ENCODE data around the gene CHD8. TPM values are rescaled to one million over a fixed set of nuclear protein-coding genes. Genes with fewer than 3 reads are reported as not detected.

Gene CHD8
- total and polyA plus RNA-seq, 2 experiments from 2014 or later: 22.1 to 50.9 TPM

GRCh38 chr14:21367582-21368144 is 88.3 kb downstream of the CHD8 start:
- Histone ChIP-seq H4K20me1 (ENCODE audit: insufficient read depth, poor library complexity, severe bottlenecking) (no peaks in the 10 kb centered on the region), H3K9me3 (ENCODE audit: low read depth) (no peaks in the 10 kb centered on the region), H3K27me3 (no peaks in the 10 kb centered on the region), H3K4me3 (no peak overlapping the region), H3K4me2 (no peak overlapping the region), H3K4me1 (ENCODE audit: insufficient read depth) (no peaks in the 10 kb centered on the region), H3K9me2 (replicated peaks; ENCODE audit: insufficient read depth) (no peaks in the 10 kb centered on the region), H2AFZ (no peak overlapping the region), H3K27ac (no peak overlapping the region), H3K79me2 (peaks cover 4% of the 10 kb centered on the region), H3K36me3 (replicated peaks; ENCODE audit: insufficient read depth, low read depth) (peaks cover 10% of the 10 kb centered on the region)
- TF ChIP-seq CTCF (IDR thresholded peaks at IDR 0.05; ENCODE audit: poor library complexity) (no peak), EZH2 (IDR thresholded peaks at IDR 0.05; ENCODE audit: borderline replicate concordance) (no peak), EZH2phosphoT487 (IDR thresholded peaks at IDR 0.05; ENCODE audit: low read depth, severe bottlenecking, unreplicated experiment) (no peak)
- 98% methylated on average over 6 of the region's 6 CpGs for WGBS (ENCODE audit: low lambda C conversion rate, missing lambda C conversion rate)
- DNase-seq (ENCODE audit: low spot score): no peak

- no peak for DNase-seq (ENCODE audit: low spot score)
- H3K4me3 ChIP-seq: no peak overlapping the region
- H3K27me3 ChIP-seq: no peaks in the 10 kb centered on the region
- H3K36me3 ChIP-seq (replicated peaks; ENCODE audit: insufficient read depth, low read depth): peaks cover 19% of the 10 kb centered on the region
- no peak for TF ChIP-seq EZH2 (IDR thresholded peaks at IDR 0.05; ENCODE audit: borderline replicate concordance)
- no peak for TF ChIP-seq EZH2phosphoT487 (IDR thresholded peaks at IDR 0.05; ENCODE audit: low read depth, severe bottlenecking, unreplicated experiment)
- TF ChIP-seq CTCF (IDR thresholded peaks at IDR 0.05; ENCODE audit: poor library complexity): no peak
- H3K4me1 ChIP-seq (ENCODE audit: insufficient read depth): no peaks in the 10 kb centered on the region
- H3K27ac ChIP-seq: no peak overlapping the region
- H4K20me1 ChIP-seq (ENCODE audit: insufficient read depth, poor library complexity, severe bottlenecking): no peaks in the 10 kb centered on the region
- H3K9me3 ChIP-seq (ENCODE audit: low read depth): no peaks in the 10 kb centered on the region
- H2AFZ ChIP-seq: no peak overlapping the region
- no peak overlapping the region for H3K4me2 ChIP-seq
- 99% methylated on average over 4 of the region's 4 CpGs for WGBS (ENCODE audit: low lambda C conversion rate, missing lambda C conversion rate)
- H3K9me2 ChIP-seq (replicated peaks; ENCODE audit: insufficient read depth): no peaks in the 10 kb centered on the region
- H3K79me2 ChIP-seq: no peaks in the 10 kb centered on the region
Measured at GRCh38 chr14:21356511-21356910, 99.4 kb downstream of the CHD8 start.

- Histone ChIP-seq H3K79me2 (no peaks in the 10 kb centered on the region), H3K4me3 (no peak overlapping the region), H3K9me2 (replicated peaks; ENCODE audit: insufficient read depth) (no peaks in the 10 kb centered on the region), H3K4me1 (ENCODE audit: insufficient read depth) (no peaks in the 10 kb centered on the region), H2AFZ (no peak overlapping the region), H3K4me2 (no peak overlapping the region), H3K27ac (no peak overlapping the region), H4K20me1 (ENCODE audit: insufficient read depth, poor library complexity, severe bottlenecking) (no peaks in the 10 kb centered on the region), H3K36me3 (replicated peaks; ENCODE audit: insufficient read depth, low read depth) (peaks cover 9% of the 10 kb centered on the region), H3K27me3 (no peaks in the 10 kb centered on the region), H3K9me3 (ENCODE audit: low read depth) (no peaks in the 10 kb centered on the region)
- TF ChIP-seq EZH2 (IDR thresholded peaks at IDR 0.05; ENCODE audit: borderline replicate concordance) (no peak), EZH2phosphoT487 (IDR thresholded peaks at IDR 0.05; ENCODE audit: low read depth, severe bottlenecking, unreplicated experiment) (no peak), CTCF (IDR thresholded peaks at IDR 0.05; ENCODE audit: poor library complexity) (no peak)
- no peak for DNase-seq (ENCODE audit: low spot score)
- 96% methylated on average over 9 of the region's 9 CpGs for WGBS (ENCODE audit: low lambda C conversion rate, missing lambda C conversion rate)
Measured at GRCh38 chr14:21352587-21352986, 103.3 kb downstream of the CHD8 start.
